Endodermal cell (in vitro differentiated cells): ENCODE data around the gene USP17L13. TPM values are rescaled to one million over a fixed set of nuclear protein-coding genes. Genes with fewer than 3 reads are reported as not detected.
"Not testable (repeated sequence)": the region's sequence is repeated elsewhere in the genome, so short reads cannot be mapped to it uniquely, and the experiment has no call there.

Experiments
- DNase-seq: peaks from one replicate; pipeline ENCODE4 v3.0.0-alpha.2; 2017
- H3K27ac ChIP-seq: 2 replicates; pipeline ENCODE4 v1.5.1; 2013; ENCODE audit warnings: mild to moderate bottlenecking, low read depth, low read length, moderate library complexity
- H3K27me3 ChIP-seq: 2 replicates; pipeline ENCODE4 v1.6.1; 2013; ENCODE audit warnings: mild to moderate bottlenecking, low read length, moderate library complexity; ENCODE audit not compliant: insufficient read depth, control insufficient read depth, poor library complexity, severe bottlenecking
- H3K36me3 ChIP-seq: 2 replicates; pipeline ENCODE4 v1.7.0; 2013; ENCODE audit warnings: mild to moderate bottlenecking, low read length, moderate library complexity; ENCODE audit not compliant: control insufficient read depth, insufficient read depth
- H3K4me1 ChIP-seq: one replicate; pipeline ENCODE4 v1.7.0; 2013; ENCODE audit warnings: low read length; ENCODE audit not compliant: control insufficient read depth, insufficient read depth
- H3K4me3 ChIP-seq: 2 replicates; pipeline ENCODE4 v1.5.1; 2013; ENCODE audit warnings: mild to moderate bottlenecking, low read length, moderate library complexity
- H3K9ac ChIP-seq: 2 replicates; pipeline ENCODE4 v1.6.1; 2013; ENCODE audit warnings: mild to moderate bottlenecking, low read length, moderate library complexity; ENCODE audit not compliant: poor library complexity, severe bottlenecking; ENCODE audit errors: extremely low read depth
- H3K9me3 ChIP-seq: 2 replicates; pipeline ENCODE4 v1.6.1; 2013; ENCODE audit warnings: mild to moderate bottlenecking, low read length, moderate library complexity; ENCODE audit not compliant: control insufficient read depth
- H3K27ac Mint-ChIP-seq: 2 replicates; pipeline ENCODE4 v1.8.0; 2020; ENCODE audit warnings: mixed read lengths
- H3K27me3 Mint-ChIP-seq: 2 replicates; pipeline ENCODE4 v1.8.0; 2021; ENCODE audit warnings: mild to moderate bottlenecking, mixed read lengths; ENCODE audit not compliant: insufficient read depth
- H3K36me3 Mint-ChIP-seq: 2 replicates; pipeline ENCODE4 v1.8.0; 2020; ENCODE audit warnings: low read depth, mixed read lengths
- H3K4me1 Mint-ChIP-seq: 2 replicates; pipeline ENCODE4 v1.8.0; 2020; ENCODE audit warnings: mixed read lengths
- H3K4me3 Mint-ChIP-seq: 2 replicates; pipeline ENCODE4 v1.8.0; 2020; ENCODE audit warnings: mild to moderate bottlenecking, moderate library complexity, mixed read lengths
- H3K9me3 Mint-ChIP-seq: 2 replicates; pipeline ENCODE4 v1.8.0; 2020; ENCODE audit warnings: mild to moderate bottlenecking, mixed read lengths
- WGBS, 2 experiments: methylation state at CpG; one replicate each; pipeline versions ENCODE4 v1.1.5 to v1.1.7; 2013; ENCODE audit warnings: missing lambda C conversion rate in 2 of 2, mixed read lengths in 1 of 2; ENCODE audit not compliant: insufficient coverage in 1 of 2, insufficient read length in 1 of 2; 5-methylcytosine and 5-hydroxymethylcytosine counted together
- total RNA-seq, 2 donors: library from RNA; stranded (reverse); fragmentation: NEBNext Ultra II Directional in 1 of 2; extraction: Animal tissue kit (Norgen Biotek cat#: 25700) in 1 of 2; gene quantifications; 2 replicates in 1 of 2; 3 replicates in 1 of 2; pipeline ENCODE4 v1.2.1, GENCODE V29; 2021

The USP17L13 gene
- total RNA-seq, 2 donors from 2014 or later = not detected

DNA sequence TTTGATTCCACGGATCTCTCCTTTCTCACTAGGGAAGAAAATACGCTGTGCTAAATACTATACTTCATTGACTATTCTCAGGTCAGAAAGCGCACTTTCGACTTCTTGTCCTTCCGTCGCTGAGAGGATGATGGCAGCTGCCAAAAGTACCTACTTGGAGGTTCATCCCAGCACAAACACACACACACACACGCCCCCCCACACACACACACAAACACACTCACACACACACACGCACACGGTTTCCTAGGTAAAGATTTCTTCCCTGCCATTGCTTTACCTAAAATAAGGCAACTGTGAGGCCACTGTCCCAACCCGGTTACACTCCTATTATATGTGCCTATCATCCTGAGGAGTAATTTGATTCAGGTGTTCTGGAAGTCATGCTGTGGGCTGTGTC, 47.0 kb downstream of the USP17L13 start:
- not testable (repeated sequence) for H3K4me3 Mint-ChIP-seq, H3K36me3 ChIP-seq, H3K4me1 Mint-ChIP-seq, H3K36me3 Mint-ChIP-seq, DNase-seq, H3K27ac ChIP-seq, H3K9me3 ChIP-seq, H3K27ac Mint-ChIP-seq, H3K27me3 Mint-ChIP-seq, H3K4me3 ChIP-seq, H3K4me1 ChIP-seq, H3K9ac ChIP-seq, H3K9me3 Mint-ChIP-seq, H3K27me3 ChIP-seq
- 57 to 76% methylated on average over 2 to 5 of the region's 10 CpGs for WGBS, 2 experiments

Other genes starting within 250 kb of the USP17L13 start
- not detected for gene FAM90A26, start 54.5 kb upstream of the USP17L13 start, total RNA-seq
- not detected for gene USP17L10, start 14.2 kb upstream of the USP17L13 start, total RNA-seq
- gene USP17L11, start 9.5 kb upstream of the USP17L13 start, total RNA-seq = not detected
- not detected for gene USP17L12, start 4.7 kb upstream of the USP17L13 start, total RNA-seq
- gene USP17L15, start 9.5 kb downstream of the USP17L13 start, total RNA-seq = not detected
- not detected for gene USP17L17, start 19.0 kb downstream of the USP17L13 start, total RNA-seq
- gene USP17L18, start 23.7 kb downstream of the USP17L13 start, total RNA-seq = not detected
- not detected for gene USP17L19, start 28.5 kb downstream of the USP17L13 start, total RNA-seq
- not detected for gene USP17L20, start 33.2 kb downstream of the USP17L13 start, total RNA-seq
- not detected for gene USP17L21, start 38.0 kb downstream of the USP17L13 start, total RNA-seq
- not detected for gene USP17L22, start 42.7 kb downstream of the USP17L13 start, total RNA-seq
- gene USP17L24, start 100.3 kb downstream of the USP17L13 start, total RNA-seq = not detected
- gene USP17L25, start 105.0 kb downstream of the USP17L13 start, total RNA-seq = not detected
- not detected for gene USP17L26, start 109.8 kb downstream of the USP17L13 start, total RNA-seq
- not detected for gene USP17L5, start 114.5 kb downstream of the USP17L13 start, total RNA-seq
- gene USP17L27, start 119.3 kb downstream of the USP17L13 start, total RNA-seq = not detected
- not detected for gene USP17L28, start 124.0 kb downstream of the USP17L13 start, total RNA-seq
- not detected for gene USP17L29, start 128.7 kb downstream of the USP17L13 start, total RNA-seq
- gene USP17L30, start 138.2 kb downstream of the USP17L13 start, total RNA-seq = not detected
- not detected for gene DEFB131A, start 219.5 kb downstream of the USP17L13 start, total RNA-seq